ENCODE data around the gene USP25.

GRCh38 chr21:15874615-15875014 is 144.8 kb downstream of the USP25 start:
- TF ChIP-seq, protein P1, sequence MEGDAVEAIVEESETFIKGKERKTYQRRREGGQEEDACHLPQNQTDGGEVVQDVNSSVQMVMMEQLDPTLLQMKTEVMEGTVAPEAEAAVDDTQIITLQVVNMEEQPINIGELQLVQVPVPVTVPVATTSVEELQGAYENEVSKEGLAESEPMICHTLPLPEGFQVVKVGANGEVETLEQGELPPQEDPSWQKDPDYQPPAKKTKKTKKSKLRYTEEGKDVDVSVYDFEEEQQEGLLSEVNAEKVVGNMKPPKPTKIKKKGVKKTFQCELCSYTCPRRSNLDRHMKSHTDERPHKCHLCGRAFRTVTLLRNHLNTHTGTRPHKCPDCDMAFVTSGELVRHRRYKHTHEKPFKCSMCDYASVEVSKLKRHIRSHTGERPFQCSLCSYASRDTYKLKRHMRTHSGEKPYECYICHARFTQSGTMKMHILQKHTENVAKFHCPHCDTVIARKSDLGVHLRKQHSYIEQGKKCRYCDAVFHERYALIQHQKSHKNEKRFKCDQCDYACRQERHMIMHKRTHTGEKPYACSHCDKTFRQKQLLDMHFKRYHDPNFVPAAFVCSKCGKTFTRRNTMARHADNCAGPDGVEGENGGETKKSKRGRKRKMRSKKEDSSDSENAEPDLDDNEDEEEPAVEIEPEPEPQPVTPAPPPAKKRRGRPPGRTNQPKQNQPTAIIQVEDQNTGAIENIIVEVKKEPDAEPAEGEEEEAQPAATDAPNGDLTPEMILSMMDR (IDR thresholded peaks at IDR 0.05), result no peak
- no peak for TF ChIP-seq POLR2A (IDR thresholded peaks at IDR 0.05)

Data from testis (tissue), 2 donors.